ENCODE data around the gene BCAS1. TPM values are rescaled to one million over a fixed set of nuclear protein-coding genes. Genes with fewer than 3 reads are reported as not detected.

The BCAS1 gene
- total and polyA plus RNA-seq, 12 donors: 0.07 to 2.3 (median 0.13) TPM; not detected in 7

DNA sequence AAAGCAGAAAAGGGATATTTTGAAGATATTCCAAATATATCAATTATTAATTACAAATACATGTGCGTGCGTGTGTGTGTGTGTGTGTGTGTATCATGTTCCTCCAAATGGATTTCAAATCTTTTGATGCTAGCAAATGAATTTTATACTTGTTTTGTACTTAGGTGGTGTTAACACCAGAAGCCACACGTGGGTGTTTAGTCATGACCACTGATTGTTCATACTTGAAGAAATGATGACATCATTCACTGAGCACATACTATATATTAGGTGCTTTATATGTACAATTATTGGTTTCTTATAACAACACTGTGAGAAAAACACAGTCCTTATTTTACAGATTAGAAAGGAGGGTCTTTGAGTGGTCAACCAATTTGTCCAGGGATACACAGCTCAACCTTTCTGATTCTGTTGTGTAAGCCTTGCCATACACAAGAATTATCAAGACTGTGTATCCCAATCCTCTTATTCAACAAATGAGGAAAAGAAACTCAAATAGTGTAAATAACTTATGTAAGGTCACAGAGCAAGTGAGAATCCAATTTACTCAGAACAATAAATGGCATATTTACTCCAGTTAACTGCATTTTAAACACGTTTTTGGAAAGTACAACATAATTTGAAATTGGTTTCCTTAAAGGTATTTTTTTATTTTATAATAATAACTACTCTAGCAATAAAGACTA, 88.5 kb downstream of the BCAS1 start:
- Histone ChIP-seq H3K36me3 (replicated peaks in 1 of 2) (no peaks in the 10 kb centered on the region), H3K4me1 (replicated peaks in 1 of 2) (no peaks in the 10 kb centered on the region), H3K9me3 (replicated peaks in 1 of 3) (no peaks in the 10 kb centered on the region), H3K27me3 (peaks cover 6% of the 10 kb centered on the region), H3K27ac (no peak overlapping the region), H3K4me3 (no peak overlapping the region)
- no peak for DNase-seq
- TF ChIP-seq, protein P1, sequence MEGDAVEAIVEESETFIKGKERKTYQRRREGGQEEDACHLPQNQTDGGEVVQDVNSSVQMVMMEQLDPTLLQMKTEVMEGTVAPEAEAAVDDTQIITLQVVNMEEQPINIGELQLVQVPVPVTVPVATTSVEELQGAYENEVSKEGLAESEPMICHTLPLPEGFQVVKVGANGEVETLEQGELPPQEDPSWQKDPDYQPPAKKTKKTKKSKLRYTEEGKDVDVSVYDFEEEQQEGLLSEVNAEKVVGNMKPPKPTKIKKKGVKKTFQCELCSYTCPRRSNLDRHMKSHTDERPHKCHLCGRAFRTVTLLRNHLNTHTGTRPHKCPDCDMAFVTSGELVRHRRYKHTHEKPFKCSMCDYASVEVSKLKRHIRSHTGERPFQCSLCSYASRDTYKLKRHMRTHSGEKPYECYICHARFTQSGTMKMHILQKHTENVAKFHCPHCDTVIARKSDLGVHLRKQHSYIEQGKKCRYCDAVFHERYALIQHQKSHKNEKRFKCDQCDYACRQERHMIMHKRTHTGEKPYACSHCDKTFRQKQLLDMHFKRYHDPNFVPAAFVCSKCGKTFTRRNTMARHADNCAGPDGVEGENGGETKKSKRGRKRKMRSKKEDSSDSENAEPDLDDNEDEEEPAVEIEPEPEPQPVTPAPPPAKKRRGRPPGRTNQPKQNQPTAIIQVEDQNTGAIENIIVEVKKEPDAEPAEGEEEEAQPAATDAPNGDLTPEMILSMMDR (IDR thresholded peaks at IDR 0.05): no peak
- TF ChIP-seq POLR2A (IDR thresholded peaks at IDR 0.05): no peak
- WGBS, 4 donors: 56 to 66% (median 61%) methylated on average over 4 of the region's 4 CpGs
- intact Hi-C loops (cut with DNase I): no loop called here

DNA sequence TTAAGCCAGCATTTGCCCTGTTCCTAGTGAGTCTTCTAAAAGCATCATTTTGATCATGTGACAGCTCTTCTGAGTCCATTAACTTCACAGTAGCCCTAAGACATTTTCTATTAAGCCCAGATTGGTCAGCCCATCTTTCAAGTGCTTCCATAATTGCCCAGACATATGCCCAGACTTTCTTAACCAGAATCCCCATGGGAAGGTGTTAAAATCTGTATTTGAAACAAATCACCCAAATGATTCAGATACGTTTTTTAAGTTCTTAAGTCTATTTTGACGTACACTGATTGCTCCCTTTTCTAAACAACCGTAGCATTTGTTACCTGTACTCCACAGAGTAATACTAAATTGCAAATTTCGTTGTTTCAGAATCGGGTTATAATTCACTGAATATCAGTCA, 89.3 kb downstream of the BCAS1 start:
- Histone ChIP-seq H3K9me3 (replicated peaks in 1 of 3) (no peaks in the 10 kb centered on the region), H3K4me1 (replicated peaks in 1 of 2) (no peaks in the 10 kb centered on the region)
- WGBS, 4 donors: 78 to 83% (median 81%) methylated on average over 5 of the region's 5 CpGs

DNA sequence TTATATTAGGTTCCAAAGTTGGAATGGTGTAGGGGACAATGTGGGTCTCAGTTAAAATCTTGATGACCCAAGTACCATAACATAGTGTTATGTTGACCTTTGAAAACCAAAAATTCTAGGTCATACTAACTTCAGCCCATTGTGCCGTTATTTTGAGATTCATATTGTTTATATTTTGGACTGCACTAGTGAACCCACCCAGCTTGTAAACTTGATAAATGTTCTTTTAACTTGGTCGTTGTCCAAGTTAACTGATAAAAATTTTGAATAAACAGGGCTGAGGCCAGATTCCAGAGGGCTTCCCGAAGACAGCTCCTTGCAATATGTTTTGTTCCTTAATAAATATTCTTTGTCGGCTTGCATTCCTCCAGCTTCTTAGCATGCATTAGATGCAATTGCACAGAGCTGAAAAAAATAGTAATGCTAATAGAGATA, 90.3 kb downstream of the BCAS1 start:
- no peak overlapping the region for H3K27ac ChIP-seq
- H3K4me1 ChIP-seq (replicated peaks in 1 of 2): no peaks in the 10 kb centered on the region
- no peaks in the 10 kb centered on the region for H3K9me3 ChIP-seq (replicated peaks in 1 of 3)
- WGBS, 4 donors: 28 to 33% (median 33%) methylated on average over 4 of the region's 4 CpGs
- TF ChIP-seq, protein P1 (IDR thresholded peaks at IDR 0.05): no peak
- TF ChIP-seq POLR2A (IDR thresholded peaks at IDR 0.05): no peak
- DNase-seq: no peak
- intact Hi-C loops (cut with DNase I): no loop called here
- no peak overlapping the region for H3K4me3 ChIP-seq
- H3K36me3 ChIP-seq (replicated peaks in 1 of 2): no peaks in the 10 kb centered on the region
- peaks cover 6% of the 10 kb centered on the region for H3K27me3 ChIP-seq

More for the DNA sequence above, 89.3 kb downstream of the BCAS1 start:
- Histone ChIP-seq H3K4me3 (no peak overlapping the region), H3K27ac (no peak overlapping the region), H3K36me3 (replicated peaks in 1 of 2) (no peaks in the 10 kb centered on the region), H3K27me3 (peaks cover 6% of the 10 kb centered on the region)
- intact Hi-C loops (cut with DNase I): no loop called here
- DNase-seq: no peak
- TF ChIP-seq, protein P1 (IDR thresholded peaks at IDR 0.05): no peak
- no peak for TF ChIP-seq POLR2A (IDR thresholded peaks at IDR 0.05)

DNA sequence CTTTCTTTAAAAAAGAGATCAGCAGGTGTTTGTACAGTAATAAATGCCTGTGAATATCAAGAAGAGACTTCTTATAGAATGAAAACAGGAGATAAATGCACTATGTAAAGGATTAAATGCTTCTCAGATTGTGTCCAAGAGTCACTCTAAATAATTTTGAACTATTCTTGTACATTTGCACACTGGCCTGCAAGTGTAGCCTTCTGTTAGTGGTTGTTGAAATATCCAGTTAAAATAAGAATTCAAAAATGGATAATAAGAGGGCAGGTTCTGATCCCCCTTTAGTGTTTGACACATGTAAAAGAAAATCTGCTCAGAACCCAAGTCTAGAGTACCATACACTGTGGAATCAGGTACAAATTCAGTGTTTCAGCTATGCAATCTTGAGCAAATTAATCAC, 91.9 kb downstream of the BCAS1 start:
- intact Hi-C loops (cut with DNase I): no loop called here
- H3K4me1 ChIP-seq (replicated peaks in 1 of 2): no peaks in the 10 kb centered on the region
- TF ChIP-seq, protein P1 (IDR thresholded peaks at IDR 0.05): no peak
- TF ChIP-seq POLR2A (IDR thresholded peaks at IDR 0.05): no peak
- peaks cover 6% of the 10 kb centered on the region for H3K27me3 ChIP-seq
- no peak overlapping the region for H3K4me3 ChIP-seq
- H3K27ac ChIP-seq: no peak overlapping the region
- H3K9me3 ChIP-seq (replicated peaks in 1 of 3): no peaks in the 10 kb centered on the region
- DNase-seq: no peak
- no peaks in the 10 kb centered on the region for H3K36me3 ChIP-seq (replicated peaks in 1 of 2)

All from adrenal gland (tissue), 12 donors.